ENCODE measurements around the gene STK17B.

The STK17B gene

DNA sequence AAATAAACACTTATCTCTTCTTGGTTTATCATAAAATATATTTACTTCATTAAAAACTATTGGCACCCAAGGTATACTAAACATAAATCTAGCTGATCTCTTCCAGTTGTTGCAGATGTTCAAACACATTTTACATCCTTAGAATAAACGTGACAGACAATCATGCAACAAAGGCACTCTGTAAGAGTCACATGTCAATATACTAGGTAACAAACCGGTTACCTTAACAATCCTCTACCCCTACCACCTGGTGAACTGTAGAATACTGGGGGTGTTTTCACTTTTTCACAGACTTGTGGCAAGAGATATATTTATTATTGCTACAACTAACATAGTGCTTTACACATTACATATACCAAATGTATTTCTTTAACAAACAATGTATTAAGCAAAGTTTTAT lies 15.8 kb downstream of the STK17B start:
- no peak for DNase-seq (ENCODE audit: low read depth)

DNA sequence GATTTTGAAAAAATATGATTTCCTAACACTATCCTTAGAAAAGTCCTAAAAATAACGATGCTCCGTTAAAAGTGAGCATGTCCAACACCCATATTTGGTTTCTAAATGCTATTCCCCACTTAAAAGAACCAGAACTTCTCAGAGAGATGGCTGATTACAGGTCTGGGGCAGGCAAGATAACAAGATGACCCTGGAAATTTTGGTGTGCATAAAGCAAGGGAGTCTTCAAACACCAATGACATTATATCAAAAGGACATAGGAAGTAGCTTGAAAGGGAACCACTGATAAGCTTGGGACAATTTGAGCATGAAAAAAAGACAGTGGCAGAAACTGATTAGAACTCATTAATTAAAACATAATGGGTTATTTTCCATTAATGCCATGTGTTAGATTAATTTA lies 17.9 kb downstream of the STK17B start:
- no peak for DNase-seq (ENCODE audit: low read depth)

DNA sequence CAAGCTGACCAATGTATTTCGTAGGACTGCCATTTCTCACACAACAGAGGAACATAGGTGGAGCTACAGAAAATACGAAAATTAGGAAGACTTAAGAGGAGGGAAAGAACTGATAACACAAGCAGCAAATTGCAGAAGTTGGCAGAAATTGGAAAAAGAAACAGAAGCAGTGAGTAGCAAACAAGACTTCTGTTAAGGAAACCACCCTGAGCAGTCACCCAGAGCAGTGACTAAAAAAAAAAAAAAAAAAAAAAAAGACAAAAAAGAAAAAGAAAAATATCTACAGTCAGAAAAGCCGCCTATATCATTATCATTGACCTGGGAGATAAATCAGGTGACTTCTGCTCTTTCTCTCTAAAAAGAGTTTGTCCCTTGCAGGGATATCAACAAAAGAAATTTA lies 21.4 kb downstream of the STK17B start:
- DNase-seq (ENCODE audit: low read depth) = no peak

DNA sequence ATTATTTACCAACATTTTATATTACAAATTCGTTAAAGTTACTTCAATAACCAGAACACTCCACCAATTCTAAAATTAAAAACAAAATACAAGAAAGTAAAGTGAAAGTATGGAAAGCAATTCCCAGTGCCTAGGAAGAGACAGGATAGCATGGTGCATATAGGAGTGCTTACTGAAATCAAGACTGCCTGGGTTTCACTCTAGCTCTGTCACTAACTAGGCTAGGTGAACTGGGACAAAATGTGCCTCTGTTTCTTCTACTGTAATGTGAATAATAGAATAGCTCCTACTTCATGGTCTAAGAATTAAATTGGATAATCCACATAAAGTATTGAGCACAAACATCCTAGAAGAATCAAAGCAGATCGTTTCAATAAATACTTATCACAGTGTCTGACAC lies 22.6 kb downstream of the STK17B start:
- DNase-seq (ENCODE audit: low read depth) = no peak

DNA sequence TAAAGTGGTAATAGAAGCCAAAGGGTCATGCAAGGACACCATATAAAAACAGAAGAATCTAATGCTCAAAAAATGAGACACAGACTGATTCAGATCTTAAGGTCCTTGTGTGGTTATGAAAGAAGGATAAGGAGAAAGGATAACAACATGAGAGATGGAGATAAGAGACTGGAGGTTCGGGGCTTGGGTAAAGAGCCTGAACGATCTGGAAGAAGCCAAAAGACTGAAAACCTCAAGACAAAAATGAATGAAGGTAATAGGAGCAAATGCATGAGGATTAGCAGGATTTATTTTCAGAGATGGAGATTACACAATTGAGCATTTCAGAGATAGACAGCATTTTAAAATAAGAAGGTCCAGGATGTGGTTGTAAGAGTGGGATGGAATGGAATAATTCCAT lies 26.1 kb downstream of the STK17B start:
- no peak for DNase-seq (ENCODE audit: low read depth)

DNA sequence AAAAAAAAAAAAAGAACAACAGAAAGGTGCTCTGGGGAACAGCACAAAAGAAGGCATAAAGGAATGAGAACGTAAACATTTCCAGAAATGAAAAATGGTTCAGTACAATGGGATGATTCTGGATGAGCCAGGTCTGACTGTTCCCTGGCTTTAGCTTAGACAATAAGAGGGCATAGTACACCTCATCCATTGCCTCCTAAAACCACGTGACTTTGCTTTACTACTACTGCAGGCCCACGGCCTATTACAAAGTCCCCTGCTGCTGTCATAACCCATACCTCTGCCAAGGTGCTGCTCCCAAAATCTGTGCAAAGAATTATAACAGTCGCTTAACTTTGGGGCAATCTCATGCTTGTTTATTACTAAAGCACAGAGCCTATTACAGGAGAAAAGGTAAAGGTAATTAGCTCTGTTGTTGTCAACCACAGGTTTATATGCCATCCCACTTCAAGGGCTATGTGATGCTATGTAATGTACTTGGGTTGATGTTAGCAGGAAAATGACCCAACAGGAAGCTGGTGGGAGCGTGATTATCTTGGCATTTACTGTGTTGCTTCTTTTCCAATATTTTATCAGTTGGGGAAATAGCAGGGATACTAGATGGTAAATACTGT lies 26.8 kb downstream of the STK17B start:
- DNase-seq (ENCODE audit: low read depth) = no peak

DNA sequence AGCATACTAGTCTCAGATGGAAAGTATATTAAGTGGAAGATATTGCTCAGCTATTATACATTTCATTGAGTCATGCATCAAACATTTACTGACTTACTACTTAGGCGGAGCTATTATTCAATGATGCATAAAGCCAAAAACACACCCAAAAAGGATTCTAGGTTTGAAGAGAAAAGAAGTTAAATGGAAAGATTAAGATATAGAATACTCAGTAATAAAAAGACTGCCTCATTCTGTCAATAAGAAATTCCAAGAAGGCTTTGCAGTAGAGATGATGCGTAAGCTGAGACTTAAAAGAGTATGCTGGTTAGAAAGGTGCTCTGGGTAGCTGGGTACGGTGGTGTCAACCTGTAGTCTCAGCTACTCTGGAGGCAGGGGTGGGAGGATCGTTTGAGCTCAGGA lies 27.6 kb downstream of the STK17B start:
- DNase-seq (ENCODE audit: low read depth) = no peak

DNA sequence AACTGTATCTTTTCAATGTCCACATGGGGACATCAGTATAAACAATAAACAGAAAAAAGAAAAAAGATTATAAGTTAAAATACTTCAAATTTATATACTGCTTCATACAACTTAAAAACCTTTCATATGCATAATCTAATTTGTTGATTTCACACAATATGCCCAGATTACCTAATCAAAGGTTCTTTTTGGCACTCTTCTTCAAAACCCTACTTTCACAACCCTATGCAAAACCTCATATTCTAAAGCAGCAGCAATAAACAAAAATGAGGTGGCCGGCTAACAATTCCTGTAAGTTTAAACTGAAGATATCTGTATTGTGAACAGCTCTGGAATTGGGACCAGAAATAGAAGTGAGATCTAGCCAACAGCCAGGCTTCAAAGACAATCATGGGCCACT lies 28.6 kb downstream of the STK17B start:
- DNase-seq (ENCODE audit: low read depth) = no peak

DNA sequence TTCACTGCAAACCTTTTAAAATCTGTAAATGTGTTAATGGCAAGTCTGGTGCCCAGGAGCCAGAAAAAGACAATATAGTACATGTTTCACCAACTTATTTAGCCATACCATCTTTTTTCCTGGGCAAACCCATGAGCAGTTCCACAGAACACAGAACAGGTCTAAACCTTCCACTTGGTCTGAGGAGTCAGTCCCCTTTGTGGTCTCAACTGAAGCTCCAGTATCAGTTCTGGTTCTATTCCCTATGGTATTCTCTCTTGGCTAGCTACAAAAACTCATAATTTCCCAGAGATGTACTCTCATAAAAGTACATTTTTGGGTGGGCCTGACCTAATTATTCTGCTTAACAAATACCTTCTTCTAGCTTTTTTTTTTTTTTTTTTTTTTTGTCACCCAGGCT lies 31.2 kb downstream of the STK17B start:
- no peak for DNase-seq (ENCODE audit: low read depth)

DNA sequence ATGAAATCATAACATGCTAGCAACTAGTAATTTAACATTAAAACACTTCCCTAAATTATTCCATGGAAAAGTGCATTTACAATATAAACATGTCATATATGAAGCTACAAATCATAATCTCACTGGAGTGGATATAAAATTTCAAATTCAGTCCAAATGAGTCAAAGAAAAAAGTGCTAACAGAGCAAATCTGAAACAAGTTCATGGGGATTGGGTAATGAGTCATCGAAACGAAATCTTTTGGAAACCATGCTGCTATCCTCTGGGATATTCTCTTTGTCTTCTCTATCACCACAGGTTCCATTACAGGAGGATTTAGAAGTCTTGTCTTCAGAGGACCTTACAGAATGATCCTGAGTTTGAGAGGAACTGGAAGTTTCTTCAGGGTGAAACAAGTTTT lies 34.1 kb downstream of the STK17B start:
- DNase-seq (ENCODE audit: low read depth) = peak; percentile 49

DNA sequence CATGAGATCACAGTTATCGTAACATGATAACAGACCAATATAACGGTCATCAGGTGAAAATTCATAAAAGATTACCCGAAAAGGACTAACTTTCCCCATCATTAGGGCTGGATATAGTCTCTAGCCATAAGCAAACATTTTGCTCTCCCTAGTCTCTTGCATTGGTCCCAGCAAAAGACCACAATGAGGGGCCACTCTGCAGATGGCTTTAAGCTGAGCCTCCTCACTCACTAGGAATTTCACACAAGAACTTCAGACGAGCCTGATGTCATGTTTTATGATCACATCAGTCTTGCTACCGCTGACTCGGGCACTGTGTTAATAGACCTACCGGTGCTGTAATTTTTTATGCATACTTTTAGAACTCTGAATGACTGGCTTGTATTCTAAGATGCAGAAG lies 35.2 kb downstream of the STK17B start:
- DNase-seq (ENCODE audit: low read depth) = no peak

DNA sequence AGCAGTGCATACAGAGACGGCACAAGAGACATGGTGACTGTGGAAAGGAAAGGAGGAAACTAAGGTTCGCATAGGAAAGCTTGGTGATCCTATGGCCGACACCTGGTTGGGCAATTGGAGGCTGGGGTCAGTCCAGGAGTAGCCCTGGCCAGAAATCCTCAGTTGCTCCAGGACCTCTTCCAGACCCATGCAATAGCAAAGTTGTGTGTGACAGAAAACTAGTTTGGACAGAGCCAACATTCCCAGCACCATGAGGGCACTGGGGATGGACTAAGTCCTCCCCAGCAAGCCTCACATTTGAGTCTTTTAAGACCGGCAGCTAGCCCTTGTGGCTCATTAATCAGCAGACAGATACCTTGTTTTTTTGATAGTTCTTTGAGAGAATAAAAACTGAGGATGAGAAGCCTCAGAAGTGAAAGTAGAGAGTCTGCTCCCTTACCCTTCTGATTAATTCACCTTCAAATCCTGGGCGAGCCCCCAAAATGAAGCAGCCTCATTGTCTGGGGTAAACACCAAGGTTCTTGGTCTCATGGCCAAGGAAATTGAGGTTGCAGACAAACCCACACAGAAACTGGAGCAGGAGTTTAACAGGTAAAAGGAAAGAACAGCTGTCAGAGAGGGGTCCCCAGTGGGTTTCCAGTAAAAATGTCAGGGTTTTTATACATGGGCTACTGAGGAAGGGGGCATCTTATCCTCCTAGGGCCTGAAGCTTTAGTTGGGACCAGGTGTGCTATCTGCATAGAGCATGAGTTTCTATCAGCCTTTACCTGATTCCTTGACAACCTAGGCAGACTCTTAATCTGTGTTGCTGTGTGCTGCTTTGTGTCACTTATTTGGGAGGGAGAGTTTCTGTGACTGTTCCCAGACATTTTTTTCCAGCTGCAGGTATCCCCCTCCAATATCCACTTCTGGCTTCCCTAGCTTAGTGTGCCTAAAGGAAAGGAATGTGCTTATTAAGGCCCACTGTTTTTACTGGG lies 39.1 kb downstream of the STK17B start:
- no peak for DNase-seq (ENCODE audit: low read depth)

DNA sequence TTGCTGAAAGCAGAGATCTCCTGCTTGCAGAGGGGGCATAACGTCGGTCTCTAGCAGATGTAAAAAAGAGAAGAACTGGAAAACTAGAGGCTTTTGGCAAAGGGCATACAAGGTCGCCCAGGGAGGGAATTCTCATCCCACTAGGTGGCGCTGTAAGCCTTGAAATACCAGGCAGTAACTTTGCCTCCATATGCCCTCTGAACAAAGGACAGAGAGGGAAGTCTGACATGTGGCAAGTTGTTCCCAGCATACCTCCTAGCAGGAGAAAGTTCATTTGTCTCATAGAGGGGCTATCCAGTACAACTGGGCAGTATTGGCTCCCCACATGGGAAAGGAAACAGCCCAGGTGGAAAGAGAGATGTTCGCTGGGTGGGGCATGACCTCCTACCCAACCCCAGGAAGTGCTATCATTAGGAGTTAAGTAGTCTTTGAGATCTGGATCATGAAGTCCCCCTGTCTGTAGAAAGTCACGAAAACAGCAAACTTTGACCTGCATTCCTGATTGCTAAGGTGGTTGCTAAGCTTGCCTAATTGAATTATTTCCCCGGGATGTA lies 39.9 kb downstream of the STK17B start:
- no peak for DNase-seq (ENCODE audit: low read depth)

DNA sequence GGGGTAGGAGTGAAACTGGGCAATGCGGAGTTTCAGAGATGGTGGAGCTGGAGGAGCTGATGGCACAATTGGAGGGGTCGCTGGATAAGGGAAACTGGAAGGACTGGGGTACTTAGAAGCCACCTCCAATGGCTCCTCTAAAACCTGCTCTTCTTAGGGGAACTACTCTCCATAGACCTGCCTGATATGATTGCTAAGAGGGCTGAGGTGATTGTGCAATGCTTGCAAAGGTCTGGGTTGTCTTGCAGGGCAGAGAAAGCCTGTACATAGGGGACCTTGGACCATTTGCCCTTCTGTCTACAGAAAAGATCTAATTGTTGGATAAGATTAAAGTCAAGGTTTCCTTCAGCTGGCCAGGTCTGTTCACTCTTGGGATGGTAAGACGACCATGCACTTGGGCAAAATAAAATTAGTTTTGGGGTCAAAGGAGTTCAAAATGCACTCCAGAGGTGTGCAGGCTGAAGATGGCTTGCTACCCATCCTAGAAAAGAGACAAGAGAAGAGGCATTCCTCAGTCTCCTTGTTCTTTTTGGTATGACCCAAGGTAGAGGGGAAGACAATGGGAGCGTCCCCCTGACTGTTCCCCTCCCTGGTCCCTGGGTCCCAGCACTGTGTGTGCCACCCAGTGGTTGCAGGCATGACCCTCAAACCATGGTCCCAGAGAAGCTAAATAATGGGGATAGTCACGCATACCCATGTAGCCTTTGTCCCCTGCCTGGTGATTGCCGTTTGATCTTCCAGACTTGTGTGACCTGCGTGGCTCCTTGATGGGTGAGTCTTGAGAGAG lies 41.1 kb downstream of the STK17B start:
- no peak for DNase-seq (ENCODE audit: low read depth)

DNA sequence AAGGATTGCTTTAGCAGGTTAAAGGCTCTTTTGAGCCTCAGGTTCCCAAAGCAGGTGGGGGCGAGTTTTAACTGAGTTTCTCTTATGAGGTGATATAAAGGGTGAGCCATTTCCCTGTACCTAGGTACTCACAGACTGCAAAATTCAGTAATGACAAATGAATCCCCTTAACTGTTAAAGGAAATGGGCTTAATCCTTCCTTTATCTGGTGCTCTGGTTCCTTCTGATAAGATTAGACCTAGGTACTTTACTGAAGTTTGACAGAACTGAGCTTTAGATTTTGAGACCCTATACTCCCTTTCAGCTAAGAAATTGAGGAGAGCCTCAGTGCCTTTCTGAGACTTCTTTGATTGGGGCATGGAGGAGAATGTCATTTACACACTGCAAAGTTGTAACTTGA lies 42.6 kb downstream of the STK17B start:
- DNase-seq (ENCODE audit: low read depth) = no peak

DNA sequence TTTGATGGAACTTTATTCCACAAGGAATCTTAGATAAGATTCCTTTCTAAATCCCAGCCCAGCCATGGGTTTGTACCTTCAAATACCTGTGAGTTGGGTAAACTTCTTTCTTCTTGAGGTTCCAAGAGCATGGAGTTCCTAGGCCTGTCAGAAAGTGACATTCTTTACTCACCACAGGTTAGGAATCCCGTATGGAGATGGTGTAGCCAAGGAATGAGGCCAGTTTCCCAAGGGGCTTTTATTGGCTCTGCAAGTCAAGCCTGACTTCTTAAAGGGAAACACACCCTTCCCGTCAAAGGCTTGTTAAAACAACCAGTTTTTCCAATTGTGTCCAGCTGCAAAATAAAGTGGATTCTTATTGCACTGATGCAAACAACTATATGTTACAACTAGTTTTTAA lies 45.8 kb downstream of the STK17B start:
- no peak for DNase-seq (ENCODE audit: low read depth)

DNA sequence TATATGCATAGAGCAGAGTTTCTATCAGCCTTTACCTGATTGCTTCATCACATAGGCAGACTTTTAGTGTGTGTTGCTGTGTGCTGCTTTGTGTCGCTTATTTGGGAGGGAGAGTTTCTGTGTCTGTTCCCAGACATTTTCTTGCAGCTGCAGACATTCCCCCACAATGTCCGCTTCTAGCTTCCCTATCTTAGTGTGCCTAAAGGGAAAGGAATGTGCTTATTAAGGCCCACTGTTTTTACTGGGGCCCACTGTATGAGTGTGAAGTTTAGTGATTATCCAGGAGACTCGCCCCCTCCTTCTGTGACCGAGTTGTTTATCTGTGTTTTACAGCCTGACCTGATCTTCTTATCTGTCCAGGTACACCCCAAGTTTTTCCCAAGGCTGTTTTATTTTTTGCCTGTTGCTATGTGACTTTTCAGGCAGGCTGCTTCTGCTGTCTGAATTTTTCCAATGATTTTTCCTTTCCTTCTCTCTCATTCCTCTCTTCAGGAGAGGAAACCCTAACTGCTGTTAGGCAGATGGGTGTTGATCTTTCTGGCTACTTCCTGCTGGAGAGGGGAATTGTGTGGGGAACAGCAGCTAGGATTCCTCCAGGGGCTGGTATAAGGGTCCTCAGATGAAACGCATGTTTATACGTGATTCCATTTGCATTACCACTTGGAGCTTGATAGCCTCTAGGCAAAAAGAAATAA lies 47.6 kb downstream of the STK17B start:
- DNase-seq (ENCODE audit: low read depth) = no peak

DNA sequence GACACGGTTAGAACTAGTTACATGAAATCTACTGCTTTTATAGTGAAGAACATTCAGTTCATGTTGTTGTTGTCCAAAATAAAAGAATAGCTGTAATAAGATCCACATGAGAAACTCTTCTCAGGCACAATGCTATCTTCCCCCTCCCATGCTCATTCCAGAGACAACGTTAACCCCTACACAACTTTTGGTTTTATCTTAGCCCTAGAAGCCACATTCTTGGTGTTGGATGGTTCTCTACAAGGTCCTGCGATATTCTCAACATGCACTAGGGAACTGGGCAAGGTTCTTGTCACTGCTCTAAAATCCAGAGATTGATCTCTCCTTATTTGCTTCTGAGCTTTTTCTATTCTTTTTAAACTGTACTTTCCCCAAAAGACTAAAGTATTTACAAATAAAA lies 51.5 kb downstream of the STK17B start:
- no peak for DNase-seq (ENCODE audit: low read depth)

DNA sequence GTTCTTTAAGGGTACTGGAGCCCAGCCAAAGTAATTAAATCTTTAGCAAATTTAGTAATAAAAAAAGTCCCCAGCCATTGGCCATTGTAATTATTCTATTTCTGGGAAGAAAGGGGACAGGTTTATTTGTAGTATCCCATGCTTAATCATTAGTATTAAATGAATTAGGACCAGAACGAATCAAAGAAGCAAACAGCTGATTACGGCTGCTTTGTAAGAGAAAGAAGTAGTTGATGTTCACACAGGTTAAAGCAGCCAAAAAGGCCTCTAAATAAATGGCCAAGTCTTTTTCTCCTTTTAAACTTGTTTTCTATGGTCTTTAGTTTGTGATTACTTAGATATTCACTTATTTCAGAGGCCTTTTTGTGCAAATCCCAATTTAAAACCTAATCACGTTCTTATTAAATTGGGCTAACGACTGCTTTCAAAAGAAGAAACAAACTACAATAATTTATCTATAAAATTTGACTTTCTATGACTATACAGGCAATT lies 54.1 kb downstream of the STK17B start:
- DNase-seq (ENCODE audit: low read depth) = no peak

DNA sequence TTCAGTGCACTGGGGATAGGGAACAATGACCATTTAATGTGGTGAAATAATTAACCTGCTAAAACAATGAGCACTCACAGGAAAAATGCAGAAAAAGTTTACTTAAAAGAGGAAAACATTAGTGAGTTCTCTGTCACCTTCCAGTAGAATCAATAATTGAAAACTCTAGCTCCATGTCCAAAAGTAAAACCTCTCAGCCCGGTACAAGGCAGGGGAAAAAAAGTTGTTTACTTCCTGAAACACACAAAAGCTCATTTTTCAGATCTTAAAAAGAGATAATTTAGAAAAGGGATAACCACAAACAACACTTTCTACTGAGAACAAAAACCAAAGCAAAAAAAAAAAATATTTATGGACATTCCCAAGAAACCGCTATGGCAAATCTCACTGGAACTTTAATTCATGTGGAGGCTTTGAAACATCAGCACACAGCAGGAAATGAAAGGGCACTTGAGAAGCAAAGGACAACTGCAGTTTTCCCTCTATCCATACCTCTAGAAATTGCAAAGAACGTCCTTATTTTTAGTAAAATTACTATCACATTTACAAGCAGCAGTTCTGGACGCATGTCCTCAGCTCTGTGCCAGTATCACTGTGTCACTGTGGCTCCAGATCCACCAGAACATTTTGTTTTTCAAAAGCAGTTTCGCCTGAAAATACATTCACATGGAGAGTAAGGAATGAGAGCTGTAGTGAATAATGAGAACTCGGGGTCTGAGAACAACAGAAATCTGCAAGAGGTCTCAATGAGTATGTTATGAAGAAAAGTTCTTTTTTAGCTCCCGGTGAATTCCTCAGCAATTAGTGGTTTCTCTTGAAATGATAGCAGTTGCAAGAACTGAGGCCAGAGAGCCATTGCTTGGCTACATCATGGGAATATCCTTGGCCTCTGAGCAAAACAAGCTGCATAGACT lies 58.1 kb downstream of the STK17B start:
- no peak for DNase-seq (ENCODE audit: low read depth)
